ENCODE measurements around the gene NFATC1. TPM values are rescaled to one million over a fixed set of nuclear protein-coding genes. Genes with fewer than 3 reads are reported as not detected.
A peak's percentile ranks its signal among the peaks of the same experiment; 100 is the strongest.

The NFATC1 gene
- polyA plus RNA-seq, 1 experiment, result 0.73 TPM

- DNase-seq (ENCODE audit: low read depth, low spot score), result no peak
- ChIA-PET POLR2A (no interaction called here), CTCF (interaction anchor here (2.2 kb wide), 1 partner anchor 9 kb away, joined by 7 read pairs; no protein-coding TSS in a partner anchor)
- Histone ChIP-seq H3K27ac (ENCODE audit: low read depth, low read length) (no peak overlapping the region), H3K4me3 (ENCODE audit: low read depth, low read length) (no peak overlapping the region), H3K9me3 (ENCODE audit: control insufficient read depth, insufficient read depth, low read length) (no peaks in the 10 kb centered on the region; the same call in 1 of the 2 replicates), H3K27me3 (ENCODE audit: control insufficient read depth, insufficient read depth, low read length) (peaks cover 34% of the 10 kb centered on the region)
- TF ChIP-seq, protein P1, sequence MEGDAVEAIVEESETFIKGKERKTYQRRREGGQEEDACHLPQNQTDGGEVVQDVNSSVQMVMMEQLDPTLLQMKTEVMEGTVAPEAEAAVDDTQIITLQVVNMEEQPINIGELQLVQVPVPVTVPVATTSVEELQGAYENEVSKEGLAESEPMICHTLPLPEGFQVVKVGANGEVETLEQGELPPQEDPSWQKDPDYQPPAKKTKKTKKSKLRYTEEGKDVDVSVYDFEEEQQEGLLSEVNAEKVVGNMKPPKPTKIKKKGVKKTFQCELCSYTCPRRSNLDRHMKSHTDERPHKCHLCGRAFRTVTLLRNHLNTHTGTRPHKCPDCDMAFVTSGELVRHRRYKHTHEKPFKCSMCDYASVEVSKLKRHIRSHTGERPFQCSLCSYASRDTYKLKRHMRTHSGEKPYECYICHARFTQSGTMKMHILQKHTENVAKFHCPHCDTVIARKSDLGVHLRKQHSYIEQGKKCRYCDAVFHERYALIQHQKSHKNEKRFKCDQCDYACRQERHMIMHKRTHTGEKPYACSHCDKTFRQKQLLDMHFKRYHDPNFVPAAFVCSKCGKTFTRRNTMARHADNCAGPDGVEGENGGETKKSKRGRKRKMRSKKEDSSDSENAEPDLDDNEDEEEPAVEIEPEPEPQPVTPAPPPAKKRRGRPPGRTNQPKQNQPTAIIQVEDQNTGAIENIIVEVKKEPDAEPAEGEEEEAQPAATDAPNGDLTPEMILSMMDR (IDR thresholded peaks at IDR 0.05; ENCODE audit: low read depth, low read length), result no peak
Measured at GRCh38 chr18:79387615-79388014, 8.1 kb upstream of the NFATC1 start.

DNA sequence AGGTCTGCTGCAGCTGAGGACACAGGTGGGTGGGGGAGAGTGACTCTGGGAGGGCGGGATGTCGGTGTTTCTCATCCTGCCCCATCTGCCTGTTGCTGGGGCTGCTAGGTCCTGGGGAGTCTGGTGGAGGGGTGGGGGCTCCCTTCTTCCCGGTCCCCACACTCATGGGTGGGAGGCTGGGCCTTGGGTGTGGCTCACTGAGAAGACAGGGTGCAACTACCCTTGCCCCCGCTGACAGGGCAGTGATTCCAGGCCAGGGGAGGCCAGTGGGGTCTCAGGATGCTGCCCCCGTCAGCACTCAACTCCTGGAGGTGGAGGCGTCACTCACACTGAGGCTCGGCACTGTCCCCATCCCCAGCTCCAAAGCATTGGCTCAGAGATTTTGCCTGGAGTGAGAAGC is 7.7 kb upstream of the NFATC1 start:
- no peak overlapping the region for H3K27ac ChIP-seq (ENCODE audit: low read depth, low read length)
- no peak overlapping the region for H3K4me3 ChIP-seq (ENCODE audit: low read depth, low read length)
- H3K9me3 ChIP-seq (ENCODE audit: control insufficient read depth, insufficient read depth, low read length), result no peaks in the 10 kb centered on the region; the same call in 1 of the 2 replicates
- ChIA-PET POLR2A (no interaction called here), CTCF (interaction anchor here (2.2 kb wide), 1 partner anchor 9 kb away, joined by 7 read pairs; no protein-coding TSS in a partner anchor)
- peaks cover 39% of the 10 kb centered on the region for H3K27me3 ChIP-seq (ENCODE audit: control insufficient read depth, insufficient read depth, low read length)
- TF ChIP-seq, protein P1 (IDR thresholded peaks at IDR 0.05; ENCODE audit: low read depth, low read length), result no peak
- DNase-seq (ENCODE audit: low read depth, low spot score), result no peak

- no peak overlapping the region for H3K27ac ChIP-seq (ENCODE audit: low read depth, low read length)
- DNase-seq (ENCODE audit: low read depth, low spot score), result no peak
- H3K27me3 ChIP-seq (ENCODE audit: control insufficient read depth, insufficient read depth, low read length), result peaks cover 39% of the 10 kb centered on the region
- POLR2A ChIA-PET, result no interaction called here
- no peak overlapping the region for H3K4me3 ChIP-seq (ENCODE audit: low read depth, low read length)
- TF ChIP-seq, protein P1 (IDR thresholded peaks at IDR 0.05; ENCODE audit: low read depth, low read length), result no peak
- H3K9me3 ChIP-seq (ENCODE audit: control insufficient read depth, insufficient read depth, low read length), result no peaks in the 10 kb centered on the region; the same call in 1 of the 2 replicates
- CTCF ChIA-PET, result interaction anchor here (1.0 to 2.8 kb wide), 2 partner anchors 8 to 255 kb away, joined by 5 to 19 read pairs; no protein-coding TSS in a partner anchor
Measured at GRCh38 chr18:79389689-79390088, 6.0 kb upstream of the NFATC1 start.

DNA sequence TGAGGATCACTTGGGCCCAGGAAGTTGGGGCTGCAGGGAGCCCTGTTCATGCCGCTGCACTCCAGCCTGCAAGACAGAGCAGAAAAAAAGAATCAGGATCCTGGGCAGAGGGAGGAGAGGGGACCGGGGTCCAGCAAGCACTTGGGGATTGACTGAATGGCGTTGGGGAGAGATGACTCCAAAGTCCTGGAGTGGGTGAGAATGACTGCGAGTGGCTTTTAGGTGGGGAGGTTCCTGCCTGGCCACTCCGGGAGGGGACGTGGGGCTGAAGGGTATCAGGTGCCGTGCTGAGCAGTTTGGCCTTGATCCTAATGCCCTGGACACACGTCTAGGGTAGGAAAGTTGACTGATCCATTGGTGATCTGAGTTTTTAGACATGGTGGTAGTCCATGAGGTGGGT is 3.5 kb upstream of the NFATC1 start:
- Histone ChIP-seq H3K27me3 (ENCODE audit: control insufficient read depth, insufficient read depth, low read length) (peaks cover 48% of the 10 kb centered on the region), H3K27ac (ENCODE audit: low read depth, low read length) (no peak overlapping the region), H3K9me3 (ENCODE audit: control insufficient read depth, insufficient read depth, low read length) (no peaks in the 10 kb centered on the region; the same call in 1 of the 2 replicates), H3K4me3 (ENCODE audit: low read depth, low read length) (no peak overlapping the region)
- POLR2A ChIA-PET, result no interaction called here
- TF ChIP-seq, protein P1 (IDR thresholded peaks at IDR 0.05; ENCODE audit: low read depth, low read length), result no peak
- CTCF ChIA-PET, result interaction anchor here (0.6 to 2.8 kb wide), 3 partner anchors 11 to 222 kb away, joined by 3 to 19 read pairs (median 15); no protein-coding TSS in a partner anchor
- no peak for DNase-seq (ENCODE audit: low read depth, low spot score)

DNA sequence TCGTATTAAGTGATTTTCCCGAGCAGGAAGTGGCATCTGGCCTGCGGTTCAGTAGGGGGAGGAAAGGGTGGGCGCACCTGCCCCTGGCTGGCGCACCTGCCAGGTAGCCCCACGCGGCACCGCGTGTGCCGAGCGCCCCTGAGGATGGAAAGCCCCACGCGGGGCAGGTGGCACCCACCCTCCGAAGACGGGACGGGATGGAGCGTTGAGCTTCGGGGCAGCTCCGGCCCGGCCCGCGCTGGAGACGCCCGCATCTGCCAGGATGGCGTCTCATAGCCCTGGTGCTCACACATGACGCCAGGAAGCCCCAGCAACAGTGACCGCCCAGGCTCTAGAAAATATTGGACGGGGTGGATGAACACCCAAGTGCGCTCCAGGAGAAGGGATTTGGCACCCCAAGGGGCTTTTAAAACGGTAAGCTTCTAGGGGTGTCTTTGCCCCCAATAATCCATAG is 2.5 kb upstream of the NFATC1 start:
- H3K27ac ChIP-seq (ENCODE audit: low read depth, low read length), result peak overlapping the region; percentile 11
- POLR2A ChIA-PET, result interaction anchor here (0.5 kb wide), 1 partner anchor 34 kb away, joined by 3 read pairs; no protein-coding TSS in a partner anchor

More for the DNA sequence above, 2.5 kb upstream of the NFATC1 start:
- no peak for DNase-seq (ENCODE audit: low read depth, low spot score)
- Histone ChIP-seq H3K9me3 (ENCODE audit: control insufficient read depth, insufficient read depth, low read length) (no peaks in the 10 kb centered on the region; the same call in 1 of the 2 replicates), H3K27me3 (ENCODE audit: control insufficient read depth, insufficient read depth, low read length) (peaks cover 48% of the 10 kb centered on the region), H3K4me3 (ENCODE audit: low read depth, low read length) (peak overlapping the region; percentile 52)
- CTCF ChIA-PET, result interaction anchor here (2.0 kb wide), 1 partner anchor 13 kb away, joined by 15 read pairs; no protein-coding TSS in a partner anchor
- TF ChIP-seq, protein P1 (IDR thresholded peaks at IDR 0.05; ENCODE audit: low read depth, low read length), result no peak
